Measurements from ENCODE around the gene SYMPK.

- TF ChIP-seq ZNF274 (IDR thresholded peaks at IDR 0.05; ENCODE audit: low read depth, low read length): no peak
- TF ChIP-seq SUZ12 (IDR thresholded peaks at IDR 0.05; ENCODE audit: extremely low read depth, insufficient read depth, insufficient read length): no peak
These were observed 18.3 kb upstream of the SYMPK start for GRCh38 chr19:45881082-45881908.

All from NT2/D1 (cell line).